WTC11 (cell line): ENCODE results near the gene ROR2.

Source experiments
- HMGXB4 ChIP-seq: sonication (generic); formaldehyde crosslinking; IDR thresholded peaks from 2 replicates; pipeline ENCODE4 v1.8.1; 2023; ENCODE audit warnings: mild to moderate bottlenecking, moderate library complexity, missing genetic modification reagents
- JUN ChIP-seq: sonication (generic); formaldehyde crosslinking; IDR thresholded peaks from 2 replicates; pipeline ENCODE4 v1.8.0; 2023; ENCODE audit warnings: mild to moderate bottlenecking, missing genetic modification reagents
- MAX ChIP-seq: sonication (generic); formaldehyde crosslinking; IDR thresholded peaks from 2 replicates; pipeline ENCODE4 v1.8.0; 2022; ENCODE audit warnings: mild to moderate bottlenecking, missing genetic modification reagents
- NFYB ChIP-seq: sonication (generic); formaldehyde crosslinking; conservative IDR thresholded peaks from 2 replicates; pipeline ENCODE4 v1.8.0; 2022; ENCODE audit warnings: low read depth, missing genetic modification reagents
- TEAD4 ChIP-seq: sonication (generic); formaldehyde crosslinking; IDR thresholded peaks from 2 replicates; pipeline ENCODE4 v1.8.0; 2022; ENCODE audit warnings: mild to moderate bottlenecking, missing genetic modification reagents
- TF ChIP-seq, protein P1 (sequence below): sonication (generic); formaldehyde crosslinking; IDR thresholded peaks from 2 replicates; pipeline ENCODE4 v1.8.0; 2023; ENCODE audit warnings: missing genetic modification reagents
- TF ChIP-seq, protein P2 (sequence below): fragments of 200-600 bp; IDR thresholded peaks from 2 replicates; pipeline ENCODE4 v1.8.0; 2022; ENCODE audit warnings: antibody characterized with exemption
- TF ChIP-seq, protein P3 (sequence below): sonication (generic); formaldehyde crosslinking; IDR thresholded peaks from 2 replicates; pipeline ENCODE4 v1.8.1; 2022; ENCODE audit warnings: low read depth, mild to moderate bottlenecking, moderate library complexity, missing genetic modification reagents, borderline replicate concordance

DNA sequence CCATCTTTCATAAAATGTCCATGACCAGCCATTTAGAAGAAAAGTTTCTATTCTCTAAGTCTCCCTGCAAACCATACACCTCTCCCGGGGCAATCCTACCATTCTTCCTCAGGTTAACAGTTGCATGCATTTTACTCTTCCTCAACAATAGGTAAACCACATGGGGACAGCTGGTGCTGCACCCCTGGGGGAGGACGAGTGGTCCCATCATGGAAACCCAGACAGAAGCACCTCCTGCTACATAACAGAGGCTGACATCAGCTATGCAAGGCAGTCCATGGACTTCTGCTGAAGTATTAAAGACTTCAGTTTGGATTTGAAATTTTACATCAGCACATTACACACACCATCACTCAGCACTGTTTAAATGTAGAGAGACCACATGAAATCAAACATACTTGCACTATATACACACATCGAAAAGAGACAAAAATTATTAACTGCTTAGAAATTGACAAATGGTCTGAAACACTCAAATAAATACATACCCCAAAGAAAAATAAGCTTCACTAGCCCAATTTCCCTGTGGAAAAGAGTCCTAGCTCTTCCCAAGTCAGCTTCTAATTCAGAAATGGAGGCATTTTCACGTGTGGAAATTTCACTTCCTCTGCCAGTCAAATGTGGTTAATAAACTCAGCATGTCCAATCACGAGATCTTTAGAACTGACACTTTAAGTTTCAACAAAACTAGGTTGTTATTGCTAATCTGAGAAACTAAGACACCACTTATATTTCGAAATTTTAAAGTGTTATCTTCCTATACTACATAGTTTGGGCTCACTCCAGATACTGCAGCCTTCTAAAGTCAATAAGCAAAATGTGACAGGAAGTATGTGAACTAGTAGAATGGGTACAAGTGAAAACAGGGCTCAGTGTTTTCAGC, 173.4 kb downstream of the ROR2 start:
- TF ChIP-seq MAX (CRISPR knock-in tag) (no peak), TEAD4 (CRISPR knock-in tag) (no peak), NFYB (CRISPR knock-in tag) (no peak), JUN (CRISPR knock-in tag) (no peak), HMGXB4 (CRISPR knock-in tag) (no peak)
- TF ChIP-seq, protein P1, sequence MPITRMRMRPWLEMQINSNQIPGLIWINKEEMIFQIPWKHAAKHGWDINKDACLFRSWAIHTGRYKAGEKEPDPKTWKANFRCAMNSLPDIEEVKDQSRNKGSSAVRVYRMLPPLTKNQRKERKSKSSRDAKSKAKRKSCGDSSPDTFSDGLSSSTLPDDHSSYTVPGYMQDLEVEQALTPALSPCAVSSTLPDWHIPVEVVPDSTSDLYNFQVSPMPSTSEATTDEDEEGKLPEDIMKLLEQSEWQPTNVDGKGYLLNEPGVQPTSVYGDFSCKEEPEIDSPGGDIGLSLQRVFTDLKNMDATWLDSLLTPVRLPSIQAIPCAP = no peak
- TF ChIP-seq, protein P2, sequence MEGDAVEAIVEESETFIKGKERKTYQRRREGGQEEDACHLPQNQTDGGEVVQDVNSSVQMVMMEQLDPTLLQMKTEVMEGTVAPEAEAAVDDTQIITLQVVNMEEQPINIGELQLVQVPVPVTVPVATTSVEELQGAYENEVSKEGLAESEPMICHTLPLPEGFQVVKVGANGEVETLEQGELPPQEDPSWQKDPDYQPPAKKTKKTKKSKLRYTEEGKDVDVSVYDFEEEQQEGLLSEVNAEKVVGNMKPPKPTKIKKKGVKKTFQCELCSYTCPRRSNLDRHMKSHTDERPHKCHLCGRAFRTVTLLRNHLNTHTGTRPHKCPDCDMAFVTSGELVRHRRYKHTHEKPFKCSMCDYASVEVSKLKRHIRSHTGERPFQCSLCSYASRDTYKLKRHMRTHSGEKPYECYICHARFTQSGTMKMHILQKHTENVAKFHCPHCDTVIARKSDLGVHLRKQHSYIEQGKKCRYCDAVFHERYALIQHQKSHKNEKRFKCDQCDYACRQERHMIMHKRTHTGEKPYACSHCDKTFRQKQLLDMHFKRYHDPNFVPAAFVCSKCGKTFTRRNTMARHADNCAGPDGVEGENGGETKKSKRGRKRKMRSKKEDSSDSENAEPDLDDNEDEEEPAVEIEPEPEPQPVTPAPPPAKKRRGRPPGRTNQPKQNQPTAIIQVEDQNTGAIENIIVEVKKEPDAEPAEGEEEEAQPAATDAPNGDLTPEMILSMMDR = no peak
- TF ChIP-seq, protein P3, sequence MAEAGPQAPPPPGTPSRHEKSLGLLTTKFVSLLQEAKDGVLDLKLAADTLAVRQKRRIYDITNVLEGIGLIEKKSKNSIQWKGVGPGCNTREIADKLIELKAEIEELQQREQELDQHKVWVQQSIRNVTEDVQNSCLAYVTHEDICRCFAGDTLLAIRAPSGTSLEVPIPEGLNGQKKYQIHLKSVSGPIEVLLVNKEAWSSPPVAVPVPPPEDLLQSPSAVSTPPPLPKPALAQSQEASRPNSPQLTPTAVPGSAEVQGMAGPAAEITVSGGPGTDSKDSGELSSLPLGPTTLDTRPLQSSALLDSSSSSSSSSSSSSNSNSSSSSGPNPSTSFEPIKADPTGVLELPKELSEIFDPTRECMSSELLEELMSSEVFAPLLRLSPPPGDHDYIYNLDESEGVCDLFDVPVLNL (CRISPR knock-in tag) = no peak
